HPDE6-E6E7 (cell line): ENCODE results near the gene C12orf43.
A peak's percentile ranks its signal among the peaks of the same experiment; 100 is the strongest.
"Not testable (repeated sequence)": the region's sequence is repeated elsewhere in the genome, so short reads cannot be mapped to it uniquely, and the experiment has no call there.

Experiments
- DNase-seq: peaks from one replicate; pipeline ENCODE4 v3.0.0; 2011; ENCODE audit warnings: missing footprints; ENCODE audit errors: extremely low spot score

Gene C12orf43, protein sequence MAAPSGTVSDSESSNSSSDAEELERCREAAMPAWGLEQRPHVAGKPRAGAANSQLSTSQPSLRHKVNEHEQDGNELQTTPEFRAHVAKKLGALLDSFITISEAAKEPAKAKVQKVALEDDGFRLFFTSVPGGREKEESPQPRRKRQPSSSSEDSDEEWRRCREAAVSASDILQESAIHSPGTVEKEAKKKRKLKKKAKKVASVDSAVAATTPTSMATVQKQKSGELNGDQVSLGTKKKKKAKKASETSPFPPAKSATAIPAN

DNA sequence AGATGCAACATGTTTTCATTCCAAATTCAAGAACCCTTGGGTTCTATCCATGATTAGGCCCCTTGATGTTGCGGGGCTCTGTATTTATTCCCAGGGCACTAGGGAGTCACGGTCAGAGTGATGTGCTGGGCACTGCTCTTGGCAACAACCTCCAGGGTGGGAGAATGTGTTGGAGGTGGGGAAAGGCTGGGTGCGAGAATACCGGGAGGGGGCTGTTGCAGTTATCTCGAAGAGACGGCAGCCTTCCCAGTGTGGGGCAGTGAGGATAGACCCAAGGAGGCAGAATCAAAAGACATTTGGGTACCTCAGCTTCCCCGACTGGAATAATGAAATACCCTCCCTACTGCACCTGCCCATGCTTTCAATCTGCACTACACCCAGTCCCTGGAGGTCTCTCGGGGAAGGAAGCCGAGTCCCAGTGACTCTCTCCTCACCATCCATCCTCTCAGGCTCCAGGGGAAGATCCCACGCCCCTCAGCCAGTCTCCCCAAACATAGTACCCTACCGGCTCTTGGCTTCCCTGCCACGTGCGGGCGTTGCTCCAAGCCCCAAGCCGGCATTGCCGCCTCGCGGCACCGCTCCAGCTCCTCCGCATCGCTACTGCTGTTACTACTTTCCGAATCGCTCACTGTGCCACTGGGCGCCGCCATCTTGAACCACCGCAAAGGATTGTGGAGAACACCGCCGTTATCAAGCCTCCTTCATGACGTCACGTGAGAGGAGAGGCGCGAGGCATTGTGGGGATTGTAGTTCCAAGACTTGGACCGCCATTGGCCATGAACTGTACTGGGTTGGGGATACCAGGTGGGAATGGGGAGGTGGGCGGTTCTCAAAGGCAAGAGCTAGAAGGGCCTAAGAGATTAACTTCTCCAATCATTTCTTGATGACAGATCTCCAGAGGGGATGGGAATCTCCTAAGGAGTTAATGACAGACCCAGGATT lies at the start of gene C12orf43:
C12orf43 (minus strand) TSS at position 663 of the 942 bp plus-strand sequence; CDS start at position 650, 13 bp downstream.
- peak; percentile 83 for DNase-seq

DNA sequence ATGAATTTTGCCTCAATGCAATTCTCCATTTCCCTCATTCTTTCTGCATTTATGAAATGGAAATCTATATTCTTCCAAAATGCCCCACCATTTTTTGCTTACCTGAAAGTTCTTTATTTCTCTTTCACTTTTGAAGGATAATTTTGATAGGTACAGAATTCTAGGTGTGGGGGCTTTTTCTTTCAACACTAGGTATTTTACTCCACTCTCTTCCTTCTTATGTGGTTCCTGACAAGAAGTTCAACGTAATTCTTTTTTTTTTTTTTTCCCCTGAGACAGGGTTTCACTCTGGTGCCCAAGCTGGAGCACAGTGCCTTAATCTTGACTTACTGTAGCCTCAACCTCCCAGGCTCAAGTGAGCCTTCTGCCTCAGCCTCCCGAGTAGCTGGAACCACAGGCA lies 49.1 kb upstream of the C12orf43 start:
- DNase-seq: no peak

DNA sequence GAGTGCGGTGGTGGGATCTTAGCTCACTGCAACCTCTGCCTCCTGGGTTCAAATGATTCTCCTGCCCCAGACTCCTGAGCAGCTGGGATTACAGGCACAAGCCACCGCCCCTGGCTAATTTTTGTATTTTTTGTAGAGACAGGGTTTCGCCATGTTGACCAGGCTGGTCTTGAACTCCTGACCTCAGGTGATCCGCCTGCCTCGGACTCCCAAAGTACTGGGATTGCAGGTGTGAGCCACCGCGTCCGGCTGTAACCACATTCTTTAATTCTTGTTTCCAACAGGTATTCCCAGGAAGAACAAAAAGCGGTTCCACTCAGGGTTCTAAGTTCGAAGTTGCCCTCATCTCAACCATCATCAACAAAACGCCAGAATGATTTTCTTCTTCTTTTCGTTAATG lies 48.3 kb upstream of the C12orf43 start:
- DNase-seq: not testable (repeated sequence)

DNA sequence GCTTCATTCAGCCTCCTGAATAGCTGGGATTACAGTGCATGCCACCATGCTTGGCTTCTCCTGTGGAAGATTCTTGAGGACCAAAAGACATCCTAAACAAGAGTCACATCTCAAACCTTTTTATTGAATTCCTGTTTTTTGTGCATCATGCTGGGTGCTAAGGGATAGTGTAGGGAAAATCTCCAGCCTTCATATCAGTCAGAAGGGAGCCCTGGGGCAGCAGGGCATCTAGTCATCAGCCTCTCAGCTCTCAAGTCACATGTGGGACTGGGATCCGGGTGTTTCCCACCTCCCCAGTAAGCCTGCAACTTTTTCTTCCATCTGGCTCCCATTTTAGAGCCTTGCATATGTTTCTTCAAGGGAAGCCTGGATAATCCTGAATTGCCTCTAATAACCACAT lies 47.8 kb upstream of the C12orf43 start:
- DNase-seq: no peak

DNA sequence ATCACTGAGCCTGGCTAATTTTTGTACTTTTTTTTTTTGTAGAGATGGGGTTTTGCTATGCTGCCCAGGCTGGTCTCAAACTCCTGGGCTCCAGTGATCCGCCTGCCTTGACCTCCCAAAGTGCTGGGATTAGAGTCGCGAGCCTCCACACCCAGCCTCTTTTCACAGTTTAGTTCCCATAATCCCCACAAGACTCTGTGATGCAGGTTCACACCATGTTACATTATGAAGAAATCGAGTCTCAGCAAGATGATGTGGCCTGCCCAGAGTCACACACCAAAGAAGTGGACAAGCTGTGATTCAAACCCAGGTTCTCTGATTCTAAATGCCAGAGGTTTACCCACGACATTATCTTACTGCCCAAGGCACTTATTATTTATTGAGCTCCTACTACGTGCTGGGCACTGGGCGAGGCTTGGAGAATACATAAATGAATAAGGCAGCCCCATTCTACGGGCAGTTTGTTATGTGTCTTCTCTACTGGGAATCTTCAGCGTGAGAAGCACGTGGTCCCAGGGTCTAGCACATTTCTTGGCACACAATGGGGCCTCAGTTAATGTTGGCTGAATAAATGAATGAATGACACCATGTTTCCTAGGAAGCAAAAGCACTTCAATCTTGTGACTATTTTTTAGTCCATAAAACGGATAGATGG lies 46.2 kb upstream of the C12orf43 start:
- no peak for DNase-seq

DNA sequence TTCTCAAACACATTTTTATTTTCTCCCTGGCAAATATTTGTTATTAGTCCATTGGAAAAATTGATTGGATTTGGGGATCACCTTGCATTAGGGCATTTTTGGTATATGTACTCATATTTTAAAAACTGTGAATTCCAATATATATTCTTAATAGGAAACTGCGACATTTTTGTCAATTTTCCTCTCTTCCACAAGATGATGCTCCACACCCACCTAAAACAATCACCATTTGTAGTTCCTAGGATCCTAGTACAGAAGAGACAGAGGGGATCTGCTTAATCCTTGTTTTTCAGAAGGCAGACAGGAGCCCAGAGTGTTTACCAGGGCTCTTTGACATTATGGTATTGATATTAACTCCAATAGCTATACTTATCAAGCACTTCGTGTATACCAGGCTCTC lies 45.5 kb upstream of the C12orf43 start:
- no peak for DNase-seq

DNA sequence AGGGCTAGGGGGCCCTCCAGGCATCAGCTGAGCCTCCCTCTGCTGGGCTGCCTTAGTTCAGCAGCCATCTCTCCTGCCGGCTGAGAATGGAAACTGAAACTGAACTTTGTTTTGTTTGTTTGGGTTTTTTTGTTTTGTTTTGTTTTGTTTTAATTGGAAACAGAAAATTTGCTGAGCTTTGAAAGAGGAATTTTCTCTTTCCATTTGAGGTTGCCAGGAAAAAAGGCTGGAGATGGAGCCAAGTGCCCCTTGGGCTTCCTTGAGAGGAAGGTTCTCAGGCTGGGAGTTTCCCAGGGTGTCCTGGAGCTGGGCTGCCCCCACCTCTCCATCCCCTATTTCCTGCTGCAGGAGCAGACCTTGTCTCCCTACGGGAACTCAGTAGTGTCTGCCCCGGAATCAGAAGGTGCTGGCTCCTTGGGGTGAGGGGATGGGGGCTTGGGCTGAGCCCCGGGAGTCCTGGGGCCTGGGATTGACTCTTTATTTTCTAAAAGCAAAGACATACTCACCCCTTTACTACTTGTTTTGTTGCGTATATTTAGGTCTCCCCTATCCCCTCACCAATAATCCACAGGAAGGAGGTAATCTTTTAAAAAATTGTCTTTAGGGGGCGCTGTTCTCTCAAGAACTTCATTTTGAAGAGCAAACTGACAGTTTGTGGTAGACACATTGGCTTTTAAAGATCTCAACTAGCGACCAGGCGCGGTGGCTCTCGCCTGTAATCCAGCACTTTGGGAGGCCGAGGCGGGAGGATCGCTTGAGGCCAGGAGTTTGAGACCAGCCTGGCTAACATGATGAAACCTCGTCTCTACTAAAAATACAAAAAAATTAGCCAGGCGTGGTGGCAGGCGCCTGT lies 44.1 kb upstream of the C12orf43 start:
- DNase-seq: peak; percentile 67

DNA sequence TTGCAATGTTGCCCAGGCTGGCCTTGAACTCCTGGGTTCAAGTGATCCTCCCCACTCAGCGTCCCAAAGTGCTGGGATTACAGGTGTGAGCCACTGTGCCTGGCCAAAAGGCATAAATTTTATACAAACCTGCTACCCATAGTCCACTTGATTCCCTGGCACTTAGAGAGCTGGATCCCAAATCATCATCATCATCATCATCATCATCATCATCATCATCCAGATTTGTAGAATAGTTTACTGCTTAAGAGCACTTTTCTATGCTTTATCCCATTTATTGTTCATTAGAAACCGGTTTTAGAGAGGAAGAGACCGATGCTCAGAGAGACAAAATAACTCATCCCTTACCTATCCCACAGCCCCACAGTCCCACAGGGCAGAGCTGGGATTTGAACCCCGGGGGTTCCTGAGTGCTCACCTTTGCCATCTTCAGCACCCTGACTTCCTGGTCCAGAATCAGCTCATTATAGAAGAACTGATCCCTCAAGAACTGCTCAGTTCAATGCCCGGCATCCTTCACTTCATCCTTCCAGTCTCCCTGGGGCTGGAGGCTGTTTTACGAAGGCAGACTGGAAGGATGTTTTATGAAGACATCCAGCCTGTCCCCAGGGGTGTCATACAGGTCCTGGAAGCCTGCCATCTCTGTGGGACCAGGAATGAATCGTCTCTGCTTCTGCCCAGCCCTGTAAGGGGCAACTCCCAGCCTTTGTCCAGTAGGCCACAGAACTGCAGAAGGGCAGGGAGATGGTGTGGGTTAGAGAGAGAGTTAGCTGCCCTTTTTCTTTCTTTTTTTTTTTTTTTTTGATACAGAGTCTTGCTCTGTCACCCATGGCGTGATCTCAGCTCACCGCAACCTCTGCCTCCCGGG lies 43.0 kb upstream of the C12orf43 start:
- no peak for DNase-seq

DNA sequence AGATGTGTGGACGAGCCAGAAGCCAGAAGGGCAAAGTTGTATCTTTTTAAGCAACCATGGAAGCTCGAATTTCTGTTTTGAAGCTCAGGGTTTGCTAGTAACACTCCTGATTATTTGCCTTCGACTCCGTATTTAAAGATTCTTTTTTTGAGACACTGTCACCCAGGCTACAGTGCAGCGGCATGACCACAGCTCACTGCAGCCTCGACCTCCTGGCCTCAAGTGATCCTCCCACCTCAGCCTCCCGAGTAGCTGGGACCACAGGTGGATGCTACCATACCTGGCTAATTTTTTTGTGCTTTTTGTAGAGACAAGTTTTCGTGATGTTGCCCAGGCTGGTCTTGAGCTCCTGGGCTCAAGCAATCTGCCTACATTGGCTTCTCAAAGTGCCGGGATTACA lies 41.5 kb upstream of the C12orf43 start:
- no peak for DNase-seq

DNA sequence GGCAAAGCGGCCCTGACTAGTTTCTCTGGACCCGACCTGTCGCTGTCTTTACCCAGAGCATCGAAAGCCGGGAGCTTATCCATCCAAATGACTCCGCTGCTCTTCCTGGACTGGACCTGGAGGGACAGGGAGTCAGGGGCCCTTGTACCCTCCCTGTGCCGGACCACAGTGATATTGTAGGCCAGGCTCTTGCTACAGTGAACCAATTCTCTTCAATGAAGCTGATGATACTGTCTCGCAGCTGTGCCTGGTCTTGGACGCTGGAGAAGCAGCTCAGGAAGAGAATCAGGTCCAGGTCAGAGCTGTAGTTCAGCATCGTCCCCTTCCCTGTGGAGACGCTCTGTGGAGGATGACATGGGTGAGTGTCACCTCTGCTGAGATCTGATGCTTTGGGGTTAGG lies 37.4 kb upstream of the C12orf43 start:
- DNase-seq: no peak

DNA sequence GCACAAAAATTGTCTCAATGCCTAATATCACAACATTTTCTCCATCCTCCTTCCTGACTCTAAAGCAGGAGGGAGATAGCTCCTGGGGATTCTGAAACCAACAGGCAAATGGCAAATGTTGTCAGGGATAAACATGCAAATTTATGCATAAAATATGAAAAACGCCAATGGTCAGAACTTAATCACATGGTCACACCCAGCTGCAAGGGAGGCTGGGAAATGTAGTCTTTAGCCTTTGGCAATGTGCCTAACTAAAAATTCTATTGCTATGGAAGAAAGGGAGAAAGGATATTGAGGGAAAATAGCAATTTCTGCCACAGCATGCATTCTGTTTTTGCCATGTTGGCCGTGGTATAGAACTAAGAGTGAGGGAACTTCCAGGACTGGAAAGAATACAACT lies 34.4 kb upstream of the C12orf43 start:
- no peak for DNase-seq

DNA sequence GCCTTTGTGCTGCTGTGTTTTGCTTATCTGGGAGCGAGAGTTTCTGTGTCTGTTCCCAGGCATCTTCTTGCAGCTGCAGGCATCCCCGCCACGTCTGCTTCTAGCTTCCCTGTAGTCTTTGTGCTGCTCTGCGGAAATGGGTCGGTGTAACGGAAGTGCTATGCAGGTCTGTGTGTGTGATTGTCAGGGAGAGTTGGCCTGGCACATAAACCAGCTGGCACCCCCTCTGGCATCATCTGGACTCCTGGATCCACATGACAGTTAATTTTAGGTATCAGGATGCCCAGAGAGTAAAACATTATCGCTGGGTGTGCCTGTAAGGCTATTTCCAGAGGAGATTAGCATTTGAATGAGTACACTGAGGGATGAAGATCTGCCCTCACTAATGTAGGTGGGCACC lies 32.2 kb upstream of the C12orf43 start:
- DNase-seq: no peak

DNA sequence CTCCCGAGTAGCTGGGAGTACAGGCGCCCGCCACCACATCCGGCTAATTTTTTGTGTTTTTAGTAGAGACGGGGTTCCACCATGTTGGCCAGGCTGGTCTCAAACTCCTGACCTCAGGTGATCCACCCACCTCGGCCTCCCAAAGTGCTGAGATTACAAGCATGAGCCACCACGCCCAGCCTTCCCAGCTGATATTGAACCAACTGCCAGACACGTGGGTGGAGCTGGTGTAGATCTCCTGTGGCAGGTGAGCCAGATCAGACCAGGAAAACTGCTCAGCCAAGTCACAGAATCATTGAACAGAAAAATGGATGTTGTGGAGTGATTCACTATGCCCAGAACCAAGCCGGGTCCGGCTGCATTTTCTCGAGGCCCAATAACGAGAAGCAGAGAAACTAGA lies 31.1 kb upstream of the C12orf43 start:
- not testable (repeated sequence) for DNase-seq

DNA sequence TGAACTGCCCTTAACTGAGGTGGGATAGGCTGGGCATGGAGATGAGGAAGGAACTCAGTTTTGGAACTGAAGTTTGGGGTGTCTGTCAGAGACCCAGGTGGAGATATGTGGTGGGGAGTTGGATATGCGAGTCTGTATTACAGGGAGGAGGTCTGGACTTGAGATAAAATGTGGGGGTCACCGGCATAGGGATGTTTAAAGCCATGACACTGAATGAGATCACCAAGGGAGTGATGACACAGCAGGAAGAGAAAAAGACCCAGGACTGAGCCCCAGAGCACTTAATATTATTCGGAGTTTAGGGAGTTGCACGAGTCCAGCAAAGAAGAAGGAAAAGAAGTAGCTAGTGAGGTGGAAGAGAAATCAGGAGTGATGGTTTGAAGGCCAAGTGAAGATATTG lies 26.8 kb upstream of the C12orf43 start:
- DNase-seq: no peak

DNA sequence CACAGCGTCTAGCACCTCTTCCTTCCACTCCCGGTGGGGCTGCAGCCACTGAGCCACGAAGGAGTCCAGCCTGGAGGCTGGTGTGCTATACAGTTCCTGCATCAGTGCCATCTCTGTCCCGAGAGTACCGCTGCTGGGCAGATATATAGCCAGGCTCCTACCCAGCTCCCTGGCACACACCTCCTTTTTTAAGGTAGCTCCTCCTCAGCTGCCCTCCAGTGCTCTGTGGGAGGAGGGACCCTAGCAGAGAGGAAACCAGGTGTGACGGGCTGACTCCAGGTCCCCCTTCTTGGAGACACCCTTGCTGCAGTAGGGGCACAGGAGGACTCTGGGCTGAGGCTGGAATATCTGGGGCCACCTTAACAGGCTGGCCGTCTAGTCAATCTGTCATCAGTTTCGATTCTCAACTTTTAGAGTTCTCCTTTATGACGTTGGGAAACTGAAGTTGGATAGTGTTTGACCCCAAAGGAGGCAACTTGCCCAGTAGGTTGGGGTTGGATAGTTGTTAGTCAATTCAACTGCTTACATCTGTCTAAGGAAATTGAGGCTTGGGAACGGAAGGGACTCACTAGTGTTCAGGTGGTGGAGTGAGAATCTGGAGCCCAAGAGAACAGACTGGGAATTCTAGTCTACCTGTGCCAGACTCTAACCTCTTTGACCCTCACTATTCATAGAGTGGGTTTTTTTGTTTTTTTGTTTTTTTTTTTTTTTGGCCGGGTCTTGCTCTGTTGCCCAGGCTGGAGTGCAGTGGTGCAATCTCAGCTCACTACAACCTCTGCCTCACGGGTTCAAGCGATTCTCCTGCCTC lies 22.8 kb upstream of the C12orf43 start, which contains the start of gene OASL:
OASL (minus strand) TSS at position 386 of the 808 bp plus-strand sequence; CDS start at position 111, 275 bp downstream.
- DNase-seq: peak; percentile 70

DNA sequence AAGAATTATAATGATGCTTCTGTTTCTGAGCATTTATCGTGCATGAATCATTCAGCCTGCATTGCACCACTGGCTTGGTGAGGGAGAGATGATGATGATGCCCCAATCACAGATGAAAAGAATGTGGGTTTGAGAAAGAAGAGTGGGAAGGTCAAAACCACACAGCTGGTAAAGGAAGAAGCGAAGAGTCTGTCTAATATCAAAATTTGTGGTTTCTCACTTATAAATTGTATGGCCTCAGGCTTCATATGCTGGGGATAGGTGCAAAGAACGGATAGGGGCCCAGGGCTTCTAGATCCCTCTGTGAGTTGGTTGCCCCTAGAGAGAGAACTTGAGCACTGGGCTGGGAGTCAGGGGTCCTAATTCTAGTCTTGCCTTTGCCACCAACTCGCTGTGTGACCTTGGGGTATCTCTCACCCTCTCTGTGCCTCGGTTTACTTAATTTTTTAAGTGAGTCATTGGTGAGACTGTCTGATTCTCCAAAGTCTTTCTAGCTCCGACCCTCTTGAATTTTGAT lies 20.6 kb upstream of the C12orf43 start:
- peak; percentile 46 for DNase-seq

DNA sequence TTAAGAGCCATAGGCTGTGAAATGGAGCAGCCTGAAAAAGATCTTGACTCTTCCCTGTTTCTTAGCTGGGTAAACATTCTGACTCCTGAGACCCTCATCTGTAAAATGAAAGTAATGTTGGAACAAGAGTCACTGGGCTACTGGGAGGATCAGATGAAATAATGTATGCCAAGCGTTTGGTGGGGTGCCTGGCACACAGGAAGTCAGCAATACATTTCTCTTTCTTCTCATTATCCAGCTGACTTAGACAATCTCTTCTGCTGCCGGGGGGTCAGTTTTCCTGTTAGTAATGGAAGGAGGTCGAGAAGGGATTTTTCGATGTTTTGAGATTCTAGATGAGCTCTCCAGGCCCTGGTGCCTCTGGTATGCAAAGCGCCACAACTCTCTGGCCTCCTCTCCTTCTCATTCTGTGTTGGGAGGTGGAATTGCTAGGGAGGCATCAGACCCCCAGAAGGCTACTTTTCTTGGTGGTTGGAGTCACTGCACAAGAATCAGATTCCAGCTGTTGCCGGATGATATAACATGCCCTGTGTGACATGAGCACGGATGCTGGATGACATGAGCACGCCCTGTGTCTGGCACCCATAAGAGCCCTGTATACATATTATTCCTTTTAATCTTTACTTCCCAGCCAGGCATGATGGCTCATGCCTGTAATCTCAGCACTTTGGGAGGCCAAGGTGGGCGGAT lies 18.5 kb upstream of the C12orf43 start:
- DNase-seq: no peak

DNA sequence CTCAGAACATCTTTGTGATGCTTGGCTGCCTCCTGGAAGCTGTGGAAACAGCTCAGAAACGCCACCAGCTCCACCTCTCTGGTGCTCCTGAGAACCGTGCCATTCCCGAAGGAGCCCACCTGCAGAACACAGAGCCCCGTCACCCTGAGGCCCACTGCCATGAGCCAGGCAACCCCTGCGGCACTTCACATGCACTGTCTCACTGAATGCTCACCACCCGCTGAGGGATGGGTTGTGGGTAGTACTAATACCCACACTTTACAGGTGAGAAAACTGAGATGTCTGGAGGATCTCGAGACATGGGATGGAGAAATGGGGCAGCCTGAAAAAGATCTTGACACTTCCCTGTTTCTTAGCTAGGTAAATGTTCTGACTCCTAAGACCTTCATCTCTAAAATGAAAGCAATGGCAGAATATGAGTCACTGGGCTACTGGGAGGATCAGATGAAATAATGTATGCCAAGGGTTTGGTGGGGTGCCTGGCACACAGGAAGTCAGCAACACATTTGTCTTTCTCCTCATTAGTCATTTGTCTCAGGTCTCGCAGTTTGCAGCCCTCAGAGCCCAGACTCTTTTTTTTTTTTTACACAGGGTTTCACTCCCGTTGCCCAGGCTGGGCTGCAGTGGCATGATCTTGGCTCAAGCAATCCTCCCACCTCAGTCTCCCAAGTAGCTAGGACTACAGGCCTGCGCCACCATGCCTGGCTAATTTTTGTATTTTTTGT lies 17.5 kb upstream of the C12orf43 start:
- DNase-seq: peak; percentile 36
